K562 (cell line): ENCODE measurements around the gene SMYD1. TPM values are rescaled to one million over a fixed set of nuclear protein-coding genes. Genes with fewer than 3 reads are reported as not detected.

Source experiments
- BRF1 ChIP-seq: IDR thresholded peaks from 3 replicates; pipeline ENCODE4 v1.6.1; 2011; ENCODE audit warnings: borderline replicate concordance, mild to moderate bottlenecking; ENCODE audit not compliant: insufficient read length; ENCODE audit errors: extremely low read depth
- CHCHD3 ChIP-seq: fragments of 250-450 bp; sonication (Bioruptor Pico); IDR thresholded peaks from 2 replicates; pipeline ENCODE4 v2.1.2; 2022; ENCODE audit warnings: mild to moderate bottlenecking
- EHMT2 ChIP-seq: fragments of 450-650 bp; IDR thresholded peaks from 2 replicates; pipeline ENCODE4 v1.6.1; 2018; ENCODE audit warnings: antibody characterized with exemption
- EP300 ChIP-seq: IDR thresholded peaks from 2 replicates; pipeline ENCODE4 v1.6.1; 2012; ENCODE audit warnings: low read length, improper control_type of control experiment
- ETV5 ChIP-seq: sonication (generic); formaldehyde crosslinking; IDR thresholded peaks from 2 replicates; pipeline ENCODE4 v1.4.0; 2020; ENCODE audit warnings: low read depth, mild to moderate bottlenecking, missing genetic modification reagents
- NONO ChIP-seq, 2 experiments: fragments of 200-400 bp in 1 of 2; fragments of 450-650 bp in 1 of 2; formaldehyde crosslinking in 1 of 2; IDR thresholded peaks; 2 replicates each; pipeline ENCODE4 v1.6.1; 2017; ENCODE audit warnings: low read depth in 2 of 2, mild to moderate bottlenecking in 2 of 2, moderate library complexity in 2 of 2, low read length in 1 of 2
- POLR3A ChIP-seq: IDR thresholded peaks from 2 replicates; pipeline ENCODE4 v1.6.1; 2011; ENCODE audit warnings: borderline replicate concordance, mild to moderate bottlenecking, moderate library complexity; ENCODE audit not compliant: insufficient read length, insufficient read depth; ENCODE audit errors: extremely low read depth
- RAD21 ChIP-seq, 2 experiments: fragments of 250-450 bp in 1 of 2; fragments of 450-650 bp in 1 of 2; sonication (Bioruptor Pico) in 1 of 2; formaldehyde crosslinking in 1 of 2; IDR thresholded peaks in 1 of 2; conservative IDR thresholded peaks in 1 of 2; 2 replicates each; pipeline versions ENCODE4 v1.4.0 to v1.8.0; 2020 to 2022; ENCODE audit warnings: mild to moderate bottlenecking in 2 of 2, moderate library complexity in 1 of 2
- RNF2 ChIP-seq: sonication (generic); IDR thresholded peaks from 2 replicates; pipeline ENCODE4 v1.6.1; 2016
- ZNF668 ChIP-seq: fragments of 250-450 bp; sonication (Bioruptor Pico); IDR thresholded peaks from 2 replicates; pipeline ENCODE4 v1.8.0; 2022; ENCODE audit warnings: mild to moderate bottlenecking, inconsistent platforms
- polyA plus RNA-seq, 8 experiments: library from polyadenylated mRNA; depleted of rRNA in 4 of 8; stranded (reverse) in 5 of 8; unstranded in 3 of 8; fragments of >200 nt; fragmentation: Nextera tagmentation in 2 of 8; fragmentation: Illumina TruSeq in 1 of 8; extraction: Ambion mirVana in 2 of 8; extraction: Trizol in 1 of 8; gene quantifications; 2 replicates each; pipeline versions ENCODE4 v1.2.1 to v1.2.3, GENCODE V29; 2011 to 2014; ENCODE audit warnings: inconsistent platforms in 1 of 8, missing spikeins in 1 of 8
- total RNA-seq, 7 experiments: library from RNA; depleted of rRNA in 6 of 7; stranded (reverse); fragments of >200 nt in 6 of 7; fragmentation: Illumina TruSeq in 2 of 7; extraction: Trizol in 2 of 7; gene quantifications; 2 replicates each; pipeline versions ENCODE4 v1.2.1 to v1.2.3, GENCODE V29; 2011 to 2021; ENCODE audit warnings: low replicate concordance in 1 of 7
- TF ChIP-seq, protein P1 (sequence below), 2 experiments: fragments of 450-650 bp; conservative IDR thresholded peaks; 2 replicates each; pipeline ENCODE4 v1.6.1; 2017; ENCODE audit warnings: mild to moderate bottlenecking in 2 of 2, moderate library complexity in 2 of 2
- TF ChIP-seq, protein P2 (sequence below): fragments of 200-600 bp; sonication (generic); IDR thresholded peaks from one replicate; pipeline ENCODE4 v1.6.1; 2012; ENCODE audit warnings: mild to moderate bottlenecking, low read depth, low read length, inconsistent platforms

Gene SMYD1
- total and polyA plus RNA-seq, 9 of the 15 experiments (the other 6 are each of a cell fraction or from before 2014, with no cell fraction given), result not detected

DNA sequence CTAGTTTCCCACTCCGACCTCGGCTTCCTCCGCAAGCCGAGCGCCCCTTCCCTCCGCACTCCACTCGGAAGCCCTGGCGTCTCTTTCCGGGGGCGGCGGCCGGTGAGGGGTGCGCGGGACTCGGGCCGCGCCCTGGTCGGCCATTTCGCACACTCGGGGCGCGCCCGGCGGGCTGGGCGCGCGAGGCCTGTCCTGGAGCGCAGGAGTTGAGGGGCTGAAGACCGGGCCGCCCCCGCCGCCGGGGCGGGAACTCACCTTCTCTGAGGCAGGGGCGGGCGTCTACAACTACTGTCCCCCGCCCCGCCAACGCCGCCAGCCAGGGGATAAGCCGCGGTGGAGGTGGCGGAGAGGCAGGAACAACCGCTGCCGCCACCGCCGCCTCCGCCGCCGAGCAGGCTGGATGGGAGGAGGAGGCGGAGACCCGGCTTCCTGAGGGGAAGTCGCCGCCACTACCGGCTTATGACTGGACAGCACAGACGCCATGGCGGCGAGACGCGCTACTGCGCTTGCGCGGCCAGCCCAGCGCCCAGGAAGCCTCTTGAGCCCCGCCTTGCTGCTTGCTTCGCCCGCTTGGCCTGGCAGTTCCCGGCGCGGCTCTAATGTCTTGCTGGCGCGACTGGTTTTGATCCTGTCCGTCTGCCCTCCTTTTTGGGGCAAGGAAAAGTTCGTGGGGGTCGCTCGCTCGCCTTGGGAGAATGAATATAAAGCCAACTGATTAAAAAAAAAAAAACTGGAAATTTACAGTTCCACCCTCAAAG is 12.1 kb upstream of the SMYD1 start, which contains the start of gene KRCC1 (continued):
- TF ChIP-seq POLR3A, result no peak
- no peak for TF ChIP-seq EHMT2
- peak; percentile 19; the same call in 1 of the 2 replicates for TF ChIP-seq EP300
- TF ChIP-seq RNF2, result no peak
- TF ChIP-seq BRF1, result no peak
- 0 out of 4 replicates have a peak, but pooled peaks of 1 of the 2 experiments have one; percentile 5 for TF ChIP-seq RAD21 (CRISPR knock-in tag; conservative IDR thresholded peaks at IDR 0.05 in 1 of 2, IDR thresholded peaks at IDR 0.05 in 1 of 2)
- TF ChIP-seq NONO (IDR thresholded peaks at IDR 0.05; ENCODE audit: low read depth in 2 of 2, low read length in 1 of 2), result peak in 1 of 2 experiments; percentile 81; a peak in 2 of 4 replicates
- no peak for TF ChIP-seq CHCHD3 (CRISPR knock-in tag)
- TF ChIP-seq ZNF668, result no peak
- TF ChIP-seq, protein P1, sequence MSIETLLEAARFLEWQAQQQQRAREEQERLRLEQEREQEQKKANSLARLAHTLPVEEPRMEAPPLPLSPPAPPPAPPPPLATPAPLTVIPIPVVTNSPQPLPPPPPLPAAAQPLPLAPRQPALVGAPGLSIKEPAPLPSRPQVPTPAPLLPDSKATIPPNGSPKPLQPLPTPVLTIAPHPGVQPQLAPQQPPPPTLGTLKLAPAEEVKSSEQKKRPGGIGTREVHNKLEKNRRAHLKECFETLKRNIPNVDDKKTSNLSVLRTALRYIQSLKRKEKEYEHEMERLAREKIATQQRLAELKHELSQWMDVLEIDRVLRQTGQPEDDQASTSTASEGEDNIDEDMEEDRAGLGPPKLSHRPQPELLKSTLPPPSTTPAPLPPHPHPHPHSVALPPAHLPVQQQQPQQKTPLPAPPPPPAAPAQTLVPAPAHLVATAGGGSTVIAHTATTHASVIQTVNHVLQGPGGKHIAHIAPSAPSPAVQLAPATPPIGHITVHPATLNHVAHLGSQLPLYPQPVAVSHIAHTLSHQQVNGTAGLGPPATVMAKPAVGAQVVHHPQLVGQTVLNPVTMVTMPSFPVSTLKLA (conservative IDR thresholded peaks at IDR 0.05), result peak in 1 of 2 experiments; percentile 35; a peak in 1 of 4 replicates
- peak; percentile 55; the same call in 1 of the 2 replicates for TF ChIP-seq ETV5 (CRISPR knock-in tag)
- TF ChIP-seq, protein P2, sequence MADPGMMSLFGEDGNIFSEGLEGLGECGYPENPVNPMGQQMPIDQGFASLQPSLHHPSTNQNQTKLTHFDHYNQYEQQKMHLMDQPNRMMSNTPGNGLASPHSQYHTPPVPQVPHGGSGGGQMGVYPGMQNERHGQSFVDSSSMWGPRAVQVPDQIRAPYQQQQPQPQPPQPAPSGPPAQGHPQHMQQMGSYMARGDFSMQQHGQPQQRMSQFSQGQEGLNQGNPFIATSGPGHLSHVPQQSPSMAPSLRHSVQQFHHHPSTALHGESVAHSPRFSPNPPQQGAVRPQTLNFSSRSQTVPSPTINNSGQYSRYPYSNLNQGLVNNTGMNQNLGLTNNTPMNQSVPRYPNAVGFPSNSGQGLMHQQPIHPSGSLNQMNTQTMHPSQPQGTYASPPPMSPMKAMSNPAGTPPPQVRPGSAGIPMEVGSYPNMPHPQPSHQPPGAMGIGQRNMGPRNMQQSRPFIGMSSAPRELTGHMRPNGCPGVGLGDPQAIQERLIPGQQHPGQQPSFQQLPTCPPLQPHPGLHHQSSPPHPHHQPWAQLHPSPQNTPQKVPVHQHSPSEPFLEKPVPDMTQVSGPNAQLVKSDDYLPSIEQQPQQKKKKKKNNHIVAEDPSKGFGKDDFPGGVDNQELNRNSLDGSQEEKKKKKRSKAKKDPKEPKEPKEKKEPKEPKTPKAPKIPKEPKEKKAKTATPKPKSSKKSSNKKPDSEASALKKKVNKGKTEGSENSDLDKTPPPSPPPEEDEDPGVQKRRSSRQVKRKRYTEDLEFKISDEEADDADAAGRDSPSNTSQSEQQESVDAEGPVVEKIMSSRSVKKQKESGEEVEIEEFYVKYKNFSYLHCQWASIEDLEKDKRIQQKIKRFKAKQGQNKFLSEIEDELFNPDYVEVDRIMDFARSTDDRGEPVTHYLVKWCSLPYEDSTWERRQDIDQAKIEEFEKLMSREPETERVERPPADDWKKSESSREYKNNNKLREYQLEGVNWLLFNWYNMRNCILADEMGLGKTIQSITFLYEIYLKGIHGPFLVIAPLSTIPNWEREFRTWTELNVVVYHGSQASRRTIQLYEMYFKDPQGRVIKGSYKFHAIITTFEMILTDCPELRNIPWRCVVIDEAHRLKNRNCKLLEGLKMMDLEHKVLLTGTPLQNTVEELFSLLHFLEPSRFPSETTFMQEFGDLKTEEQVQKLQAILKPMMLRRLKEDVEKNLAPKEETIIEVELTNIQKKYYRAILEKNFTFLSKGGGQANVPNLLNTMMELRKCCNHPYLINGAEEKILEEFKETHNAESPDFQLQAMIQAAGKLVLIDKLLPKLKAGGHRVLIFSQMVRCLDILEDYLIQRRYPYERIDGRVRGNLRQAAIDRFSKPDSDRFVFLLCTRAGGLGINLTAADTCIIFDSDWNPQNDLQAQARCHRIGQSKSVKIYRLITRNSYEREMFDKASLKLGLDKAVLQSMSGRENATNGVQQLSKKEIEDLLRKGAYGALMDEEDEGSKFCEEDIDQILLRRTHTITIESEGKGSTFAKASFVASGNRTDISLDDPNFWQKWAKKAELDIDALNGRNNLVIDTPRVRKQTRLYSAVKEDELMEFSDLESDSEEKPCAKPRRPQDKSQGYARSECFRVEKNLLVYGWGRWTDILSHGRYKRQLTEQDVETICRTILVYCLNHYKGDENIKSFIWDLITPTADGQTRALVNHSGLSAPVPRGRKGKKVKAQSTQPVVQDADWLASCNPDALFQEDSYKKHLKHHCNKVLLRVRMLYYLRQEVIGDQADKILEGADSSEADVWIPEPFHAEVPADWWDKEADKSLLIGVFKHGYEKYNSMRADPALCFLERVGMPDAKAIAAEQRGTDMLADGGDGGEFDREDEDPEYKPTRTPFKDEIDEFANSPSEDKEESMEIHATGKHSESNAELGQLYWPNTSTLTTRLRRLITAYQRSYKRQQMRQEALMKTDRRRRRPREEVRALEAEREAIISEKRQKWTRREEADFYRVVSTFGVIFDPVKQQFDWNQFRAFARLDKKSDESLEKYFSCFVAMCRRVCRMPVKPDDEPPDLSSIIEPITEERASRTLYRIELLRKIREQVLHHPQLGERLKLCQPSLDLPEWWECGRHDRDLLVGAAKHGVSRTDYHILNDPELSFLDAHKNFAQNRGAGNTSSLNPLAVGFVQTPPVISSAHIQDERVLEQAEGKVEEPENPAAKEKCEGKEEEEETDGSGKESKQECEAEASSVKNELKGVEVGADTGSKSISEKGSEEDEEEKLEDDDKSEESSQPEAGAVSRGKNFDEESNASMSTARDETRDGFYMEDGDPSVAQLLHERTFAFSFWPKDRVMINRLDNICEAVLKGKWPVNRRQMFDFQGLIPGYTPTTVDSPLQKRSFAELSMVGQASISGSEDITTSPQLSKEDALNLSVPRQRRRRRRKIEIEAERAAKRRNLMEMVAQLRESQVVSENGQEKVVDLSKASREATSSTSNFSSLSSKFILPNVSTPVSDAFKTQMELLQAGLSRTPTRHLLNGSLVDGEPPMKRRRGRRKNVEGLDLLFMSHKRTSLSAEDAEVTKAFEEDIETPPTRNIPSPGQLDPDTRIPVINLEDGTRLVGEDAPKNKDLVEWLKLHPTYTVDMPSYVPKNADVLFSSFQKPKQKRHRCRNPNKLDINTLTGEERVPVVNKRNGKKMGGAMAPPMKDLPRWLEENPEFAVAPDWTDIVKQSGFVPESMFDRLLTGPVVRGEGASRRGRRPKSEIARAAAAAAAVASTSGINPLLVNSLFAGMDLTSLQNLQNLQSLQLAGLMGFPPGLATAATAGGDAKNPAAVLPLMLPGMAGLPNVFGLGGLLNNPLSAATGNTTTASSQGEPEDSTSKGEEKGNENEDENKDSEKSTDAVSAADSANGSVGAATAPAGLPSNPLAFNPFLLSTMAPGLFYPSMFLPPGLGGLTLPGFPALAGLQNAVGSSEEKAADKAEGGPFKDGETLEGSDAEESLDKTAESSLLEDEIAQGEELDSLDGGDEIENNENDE, result no peak
